Gastrocnemius medialis (tissue), 4 donors: ENCODE results near the gene CFAP221. TPM values are rescaled to one million over a fixed set of nuclear protein-coding genes. Genes with fewer than 3 reads are reported as not detected.

Experiments used
- ATAC-seq, 2 donors: fragments of 150-250 bp; one replicate each; pipeline ENCODE4 v1.9.1; 2016
- DNase-seq, 2 donors: peaks; one replicate each; pipeline ENCODE4 v3.0.0-alpha.2; 2019
- H3K27ac ChIP-seq, 4 donors: fragments of 200-600 bp; sonication (generic); 1 replicate in 1 of 4; 2 replicates in 3 of 4; pipeline ENCODE4 v1.5.1; 2016 to 2018; ENCODE audit warnings: mild to moderate bottlenecking in 2 of 4, moderate library complexity in 1 of 4
- H3K27me3 ChIP-seq, 3 donors: fragments of 200-600 bp; sonication (generic) in 2 of 3; 1 replicate in 1 of 3; 2 replicates in 2 of 3; pipeline versions ENCODE4 v1.5.1 to v1.6.0; 2016 to 2019; ENCODE audit warnings: mild to moderate bottlenecking in 1 of 3, moderate library complexity in 1 of 3
- H3K36me3 ChIP-seq, 2 donors: fragments of 200-600 bp; sonication (generic) in 1 of 2; one replicate each; pipeline ENCODE4 v1.5.1; 2017 to 2018
- H3K4me1 ChIP-seq, 2 donors: fragments of 200-600 bp; sonication (generic) in 1 of 2; one replicate each; pipeline ENCODE4 v1.5.1; 2016 to 2017; ENCODE audit warnings: mild to moderate bottlenecking in 2 of 2
- H3K4me3 ChIP-seq, 4 donors: fragments of 200-600 bp; sonication (generic) in 3 of 4; 1 replicate in 1 of 4; 2 replicates in 3 of 4; pipeline ENCODE4 v1.5.1; 2016 to 2019; ENCODE audit warnings: mild to moderate bottlenecking in 2 of 4
- H3K9me3 ChIP-seq, 3 donors: fragments of 200-600 bp; sonication (generic) in 2 of 3; 1 replicate in 1 of 3; 2 replicates in 2 of 3; pipeline ENCODE4 v1.5.1; 2016 to 2019
- POLR2A ChIP-seq, 2 donors: fragments of 450-650 bp; IDR thresholded peaks; one replicate each; pipeline ENCODE4 v1.6.1; 2017; ENCODE audit warnings: antibody characterized with exemption in 2 of 2, mild to moderate bottlenecking in 2 of 2, moderate library complexity in 2 of 2
- in situ Hi-C, 4 donors: fragments of 200-750 bp; cut with MboI; loops; one replicate each; pipeline versions ENCODE4 v1.15.0 to v1.8.0; 2017; ENCODE audit warnings: low sequenced_read_pairs in 4 of 4
- intact Hi-C: fragments of 100-400 bp; cut with DNase I; formaldehyde crosslinking; loops from one replicate; pipeline ENCODE4 v1.15.1; 2023; ENCODE audit warnings: low total_unique reads
- total RNA-seq, 4 donors: library from RNA; depleted of rRNA; stranded (reverse); fragments of >200 nt; gene quantifications; one replicate each; pipeline versions ENCODE4 v1.1.0 to v1.2.3, GENCODE V29; 2016
- TF ChIP-seq, protein P1 (sequence below), 5 experiments: fragments of 450-650 bp in 3 of 5; fragments of 200-600 bp in 2 of 5; sonication (generic) in 2 of 5; IDR thresholded peaks in 4 of 5; conservative IDR thresholded peaks in 1 of 5; 1 replicate in 4 of 5; 2 replicates in 1 of 5; pipeline ENCODE4 v1.5.1; 2016 to 2019; ENCODE audit warnings: antibody characterized with exemption in 5 of 5, mild to moderate bottlenecking in 3 of 5, moderate library complexity in 3 of 5

CFAP221 gene
- total RNA-seq, 4 donors from 2014 or later: not detected

DNA sequence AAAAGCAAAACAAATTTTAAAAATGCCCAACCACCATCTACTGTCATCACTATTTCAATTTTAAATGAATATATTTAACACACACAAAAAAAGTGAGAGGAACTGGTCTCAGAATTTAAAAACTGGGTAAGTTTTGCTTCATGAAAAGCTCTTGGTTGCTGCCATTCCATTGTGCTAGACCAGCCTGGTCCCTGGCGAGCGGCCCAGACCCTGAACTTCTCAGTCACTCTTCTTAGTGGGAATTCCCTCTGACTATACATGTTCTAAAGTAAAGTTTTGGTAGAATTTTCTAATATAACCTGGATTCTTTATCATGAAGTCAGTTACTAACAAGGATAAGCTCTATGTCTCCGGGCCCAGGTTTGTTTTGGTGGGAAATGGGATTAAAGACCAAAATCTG, 99.9 kb downstream of the CFAP221 start:
- intact Hi-C loops: no loop called here
- TF ChIP-seq, protein P1, sequence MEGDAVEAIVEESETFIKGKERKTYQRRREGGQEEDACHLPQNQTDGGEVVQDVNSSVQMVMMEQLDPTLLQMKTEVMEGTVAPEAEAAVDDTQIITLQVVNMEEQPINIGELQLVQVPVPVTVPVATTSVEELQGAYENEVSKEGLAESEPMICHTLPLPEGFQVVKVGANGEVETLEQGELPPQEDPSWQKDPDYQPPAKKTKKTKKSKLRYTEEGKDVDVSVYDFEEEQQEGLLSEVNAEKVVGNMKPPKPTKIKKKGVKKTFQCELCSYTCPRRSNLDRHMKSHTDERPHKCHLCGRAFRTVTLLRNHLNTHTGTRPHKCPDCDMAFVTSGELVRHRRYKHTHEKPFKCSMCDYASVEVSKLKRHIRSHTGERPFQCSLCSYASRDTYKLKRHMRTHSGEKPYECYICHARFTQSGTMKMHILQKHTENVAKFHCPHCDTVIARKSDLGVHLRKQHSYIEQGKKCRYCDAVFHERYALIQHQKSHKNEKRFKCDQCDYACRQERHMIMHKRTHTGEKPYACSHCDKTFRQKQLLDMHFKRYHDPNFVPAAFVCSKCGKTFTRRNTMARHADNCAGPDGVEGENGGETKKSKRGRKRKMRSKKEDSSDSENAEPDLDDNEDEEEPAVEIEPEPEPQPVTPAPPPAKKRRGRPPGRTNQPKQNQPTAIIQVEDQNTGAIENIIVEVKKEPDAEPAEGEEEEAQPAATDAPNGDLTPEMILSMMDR (IDR thresholded peaks at IDR 0.05 in 4 of 5, conservative IDR thresholded peaks at IDR 0.05 in 1 of 5): no peak
- no peak for TF ChIP-seq POLR2A (IDR thresholded peaks at IDR 0.05)
- H3K4me3 ChIP-seq: no peak overlapping the region
- in situ Hi-C loops: no loop called here
- H3K27me3 ChIP-seq: no peaks in the 10 kb centered on the region
- no peak for ATAC-seq
- no peaks in the 10 kb centered on the region for H3K9me3 ChIP-seq
- H3K27ac ChIP-seq: no peak overlapping the region
- H3K36me3 ChIP-seq: no peaks in the 10 kb centered on the region
- H3K4me1 ChIP-seq: peaks cover 0 to 4% of the 10 kb centered on the region in 2 donors
- no peak for DNase-seq

DNA sequence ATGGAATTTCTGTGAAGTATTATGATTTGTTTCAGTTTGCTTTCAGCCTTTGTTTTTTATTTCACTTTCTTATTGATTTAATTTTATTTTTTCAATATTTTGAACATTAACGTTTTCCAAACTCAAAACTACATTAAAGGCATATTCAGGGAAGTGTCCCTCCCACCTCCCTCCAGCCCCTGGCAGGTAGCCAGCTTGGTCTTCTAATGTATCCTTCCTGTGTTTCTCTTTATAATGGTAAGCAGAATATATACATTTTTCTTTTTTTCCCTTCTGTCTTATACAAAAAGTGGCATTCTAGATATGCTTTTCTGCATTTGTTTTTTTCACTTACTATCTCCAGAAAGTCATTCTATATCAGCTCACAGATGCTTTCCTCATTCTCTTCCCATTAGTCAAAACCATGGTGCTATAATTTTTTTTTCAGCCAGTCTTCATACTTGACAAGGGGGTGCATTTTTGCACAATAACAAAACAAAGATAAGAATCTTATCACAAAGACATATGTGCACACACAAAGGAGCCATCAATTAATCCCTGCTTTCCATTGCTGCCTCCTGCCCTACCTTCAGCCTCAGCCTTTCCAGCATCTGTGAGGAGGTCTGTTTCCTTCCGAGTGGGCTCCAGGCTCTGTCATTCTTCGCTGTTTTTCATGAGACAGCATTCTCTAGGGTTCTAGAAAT, 101.1 kb downstream of the CFAP221 start:
- no peaks in the 10 kb centered on the region for H3K9me3 ChIP-seq
- H3K4me1 ChIP-seq: peaks cover 0 to 4% of the 10 kb centered on the region in 2 donors
- no peaks in the 10 kb centered on the region for H3K36me3 ChIP-seq
- no peak for ATAC-seq
- intact Hi-C loops: no loop called here
- no peak overlapping the region for H3K4me3 ChIP-seq
- in situ Hi-C loops: no loop called here
- no peak for DNase-seq
- TF ChIP-seq POLR2A (IDR thresholded peaks at IDR 0.05): no peak
- TF ChIP-seq, protein P1 (IDR thresholded peaks at IDR 0.05 in 4 of 5, conservative IDR thresholded peaks at IDR 0.05 in 1 of 5): no peak
- H3K27me3 ChIP-seq: no peaks in the 10 kb centered on the region
- H3K27ac ChIP-seq: no peak overlapping the region

DNA sequence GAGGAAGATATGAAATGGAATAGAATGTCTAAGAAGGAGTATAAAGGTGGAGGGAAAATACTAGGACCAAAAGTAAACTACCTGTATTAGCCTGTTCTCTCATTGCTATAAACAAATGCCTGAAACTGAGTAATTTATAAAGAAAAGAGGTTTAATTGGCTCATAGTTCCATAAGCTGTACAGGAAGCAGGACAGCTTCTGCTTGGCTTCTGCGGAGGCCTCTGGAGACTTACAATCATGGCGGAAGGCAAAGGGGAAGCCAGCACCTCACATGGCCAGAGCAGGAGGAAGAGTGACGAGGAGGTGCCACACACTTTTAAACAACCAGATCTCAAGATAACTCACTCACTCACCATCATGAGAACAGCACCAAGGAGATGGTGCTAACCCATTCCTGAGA, 101.9 kb downstream of the CFAP221 start:
- H3K9me3 ChIP-seq: no peaks in the 10 kb centered on the region
- in situ Hi-C loops (no loop called here), intact Hi-C loops (no loop called here)
- no peak for DNase-seq
- no peaks in the 10 kb centered on the region for H3K36me3 ChIP-seq
- H3K4me3 ChIP-seq: no peak overlapping the region
- peaks cover 0 to 4% of the 10 kb centered on the region in 2 donors for H3K4me1 ChIP-seq
- no peak overlapping the region for H3K27ac ChIP-seq
- no peaks in the 10 kb centered on the region for H3K27me3 ChIP-seq
- TF ChIP-seq POLR2A (IDR thresholded peaks at IDR 0.05): no peak
- TF ChIP-seq, protein P1 (IDR thresholded peaks at IDR 0.05 in 4 of 5, conservative IDR thresholded peaks at IDR 0.05 in 1 of 5): no peak
- ATAC-seq: no peak

DNA sequence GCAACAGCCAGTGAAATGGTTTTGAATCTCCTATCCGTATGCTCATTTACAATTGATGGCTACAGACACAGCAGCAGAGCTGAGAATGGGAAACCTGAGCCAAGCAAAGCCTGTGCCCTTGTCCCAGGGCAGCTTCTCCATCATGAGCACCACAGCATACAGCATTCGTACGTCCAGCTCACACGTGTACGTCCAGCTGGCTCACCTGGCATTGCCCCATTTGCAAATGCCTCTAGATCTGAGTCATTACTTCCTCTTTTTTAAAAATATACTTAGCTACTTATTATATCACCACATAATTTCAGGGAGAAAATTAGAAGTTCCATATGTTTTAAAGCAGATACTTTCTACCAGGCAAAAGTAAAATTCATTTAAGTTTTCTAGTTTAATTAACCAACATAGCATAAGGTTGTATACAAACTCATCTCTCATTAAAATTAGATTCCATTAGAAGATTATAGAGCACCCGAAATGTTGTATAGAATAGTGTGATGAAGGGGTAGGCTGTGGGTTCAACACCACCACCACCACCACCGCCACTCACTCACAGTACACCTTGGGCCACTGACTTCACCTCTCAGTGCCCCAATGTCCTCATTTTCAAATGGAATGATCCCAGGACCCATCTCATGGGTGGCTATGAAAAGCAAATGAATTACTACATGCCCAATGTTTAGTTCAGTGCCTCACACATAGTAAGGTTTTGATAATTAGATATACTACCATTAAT, 103.4 kb downstream of the CFAP221 start:
- DNase-seq (no peak), ATAC-seq (no peak)
- Histone ChIP-seq H3K4me1 (no peaks in the 10 kb centered on the region), H3K27ac (no peak overlapping the region), H3K36me3 (no peaks in the 10 kb centered on the region), H3K27me3 (no peaks in the 10 kb centered on the region), H3K4me3 (no peak overlapping the region), H3K9me3 (no peaks in the 10 kb centered on the region)
- in situ Hi-C loops (no loop called here), intact Hi-C loops (no loop called here)
- no peak for TF ChIP-seq POLR2A (IDR thresholded peaks at IDR 0.05)
- TF ChIP-seq, protein P1 (IDR thresholded peaks at IDR 0.05 in 4 of 5, conservative IDR thresholded peaks at IDR 0.05 in 1 of 5): no peak
